ENCODE results near the gene HSPA12A. TPM values are rescaled to one million over a fixed set of nuclear protein-coding genes. Genes with fewer than 3 reads are reported as not detected.

The HSPA12A gene
- total RNA-seq, 1 donor from 2014 or later = 0.05 TPM

- Mint-ChIP-seq H3K27ac (no peak overlapping the region), H3K4me1 (ENCODE audit: low read depth) (no peaks in the 10 kb centered on the region), H3K27me3 (ENCODE audit: insufficient read depth) (peaks cover 33% of the 10 kb centered on the region), H3K4me3 (no peak overlapping the region), H3K36me3 (ENCODE audit: low read depth) (no peaks in the 10 kb centered on the region), H3K9me3 (no peaks in the 10 kb centered on the region)
- intact Hi-C loops (cut with micrococcal nuclease) = no loop called here
- no peak for DNase-seq (ENCODE audit: low spot score)
Measured at GRCh38 chr10:116748041-116748440, 5.7 kb upstream of the HSPA12A start.

- H3K4me3 Mint-ChIP-seq = no peak overlapping the region
- intact Hi-C loops (cut with micrococcal nuclease) = no loop called here
Measured at GRCh38 chr10:116747325-116747724, 5.0 kb upstream of the HSPA12A start.

GRCh38 chr10:116744885-116745284 is 2.5 kb upstream of the HSPA12A start:
- Mint-ChIP-seq H3K27me3 (ENCODE audit: insufficient read depth) (peaks cover 40% of the 10 kb centered on the region), H3K9me3 (no peaks in the 10 kb centered on the region), H3K4me3 (no peak overlapping the region), H3K27ac (no peak overlapping the region), H3K36me3 (ENCODE audit: low read depth) (peaks cover 3% of the 10 kb centered on the region), H3K4me1 (ENCODE audit: low read depth) (no peaks in the 10 kb centered on the region)
- intact Hi-C loops (cut with micrococcal nuclease) = no loop called here
- no peak for DNase-seq (ENCODE audit: low spot score)

More at GRCh38 chr10:116747325-116747724, 5.0 kb upstream of the HSPA12A start:
- Mint-ChIP-seq H3K27me3 (ENCODE audit: insufficient read depth) (peaks cover 33% of the 10 kb centered on the region), H3K36me3 (ENCODE audit: low read depth) (no peaks in the 10 kb centered on the region), H3K9me3 (no peaks in the 10 kb centered on the region), H3K27ac (no peak overlapping the region), H3K4me1 (ENCODE audit: low read depth) (no peaks in the 10 kb centered on the region)
- DNase-seq (ENCODE audit: low spot score) = no peak

GRCh38 chr10:116744163-116744753 is 1.9 kb upstream of the HSPA12A start:
- no peak for DNase-seq (ENCODE audit: low spot score)
- Mint-ChIP-seq H3K27ac (no peak overlapping the region), H3K4me1 (ENCODE audit: low read depth) (no peaks in the 10 kb centered on the region), H3K9me3 (no peaks in the 10 kb centered on the region), H3K4me3 (peak overlapping the region; percentile 11), H3K27me3 (ENCODE audit: insufficient read depth) (peaks cover 47% of the 10 kb centered on the region), H3K36me3 (ENCODE audit: low read depth) (peaks cover 3% of the 10 kb centered on the region)
- intact Hi-C loops (cut with micrococcal nuclease) = no loop called here

GRCh38 chr10:116743266-116744064 is 1.1 kb upstream of the HSPA12A start:
- Mint-ChIP-seq H3K4me3 (peak overlapping the region; percentile 63), H3K36me3 (ENCODE audit: low read depth) (peaks cover 3% of the 10 kb centered on the region)

GRCh38 chr10:116741391-116742351 is 695 bp downstream of the HSPA12A start:
- Mint-ChIP-seq H3K4me3 (peak overlapping the region; percentile 45), H3K36me3 (ENCODE audit: low read depth) (peaks cover 3% of the 10 kb centered on the region), H3K27ac (no peak overlapping the region), H3K27me3 (ENCODE audit: insufficient read depth) (peaks cover 60% of the 10 kb centered on the region), H3K4me1 (ENCODE audit: low read depth) (no peaks in the 10 kb centered on the region), H3K9me3 (no peaks in the 10 kb centered on the region)
- intact Hi-C loops (cut with micrococcal nuclease) = loop anchor here (1.0 kb wide), 1 partner anchor 47 kb away; no protein-coding TSS in a partner anchor
- no peak for DNase-seq (ENCODE audit: low spot score)

More at GRCh38 chr10:116743266-116744064, 1.1 kb upstream of the HSPA12A start:
- no peaks in the 10 kb centered on the region for H3K4me1 Mint-ChIP-seq (ENCODE audit: low read depth)
- H3K27me3 Mint-ChIP-seq (ENCODE audit: insufficient read depth) = peaks cover 50% of the 10 kb centered on the region
- H3K27ac Mint-ChIP-seq = no peak overlapping the region
- intact Hi-C loops (cut with micrococcal nuclease) = no loop called here
- DNase-seq (ENCODE audit: low spot score) = no peak
- H3K9me3 Mint-ChIP-seq = no peaks in the 10 kb centered on the region

- no peak overlapping the region for H3K4me3 Mint-ChIP-seq
- intact Hi-C loops (cut with micrococcal nuclease) = no loop called here
- peaks cover 63% of the 10 kb centered on the region for H3K27me3 Mint-ChIP-seq (ENCODE audit: insufficient read depth)
- peaks cover 3% of the 10 kb centered on the region for H3K36me3 Mint-ChIP-seq (ENCODE audit: low read depth)
- no peaks in the 10 kb centered on the region for H3K9me3 Mint-ChIP-seq
- no peak for DNase-seq (ENCODE audit: low spot score)
- H3K27ac Mint-ChIP-seq = no peak overlapping the region
- no peaks in the 10 kb centered on the region for H3K4me1 Mint-ChIP-seq (ENCODE audit: low read depth)
Measured at GRCh38 chr10:116740971-116741370, 1.4 kb downstream of the HSPA12A start.

GRCh38 chr10:116738339-116738738 is 4.0 kb downstream of the HSPA12A start:
- intact Hi-C loops (cut with micrococcal nuclease) = no loop called here
- H3K27ac Mint-ChIP-seq = no peak overlapping the region
- H3K4me3 Mint-ChIP-seq = no peak overlapping the region
- H3K27me3 Mint-ChIP-seq (ENCODE audit: insufficient read depth) = peaks cover 44% of the 10 kb centered on the region
- no peaks in the 10 kb centered on the region for H3K4me1 Mint-ChIP-seq (ENCODE audit: low read depth)
- H3K9me3 Mint-ChIP-seq = no peaks in the 10 kb centered on the region
- DNase-seq (ENCODE audit: low spot score) = no peak
- peaks cover 3% of the 10 kb centered on the region for H3K36me3 Mint-ChIP-seq (ENCODE audit: low read depth)

GRCh38 chr10:116737627-116738327 is 4.6 kb downstream of the HSPA12A start:
- Mint-ChIP-seq H3K36me3 (ENCODE audit: low read depth) (peaks cover 3% of the 10 kb centered on the region), H3K27ac (no peak overlapping the region), H3K4me3 (no peak overlapping the region), H3K4me1 (ENCODE audit: low read depth) (no peaks in the 10 kb centered on the region), H3K27me3 (ENCODE audit: insufficient read depth) (peaks cover 42% of the 10 kb centered on the region), H3K9me3 (no peaks in the 10 kb centered on the region)
- intact Hi-C loops (cut with micrococcal nuclease) = no loop called here
- DNase-seq (ENCODE audit: low spot score) = no peak

GRCh38 chr10:116733566-116733965 is 8.8 kb downstream of the HSPA12A start:
- peaks cover 24% of the 10 kb centered on the region for H3K27me3 Mint-ChIP-seq (ENCODE audit: insufficient read depth)
- intact Hi-C loops (cut with micrococcal nuclease) = no loop called here
- no peak overlapping the region for H3K4me3 Mint-ChIP-seq

GRCh38 chr10:116732573-116732972 is 9.8 kb downstream of the HSPA12A start:
- Mint-ChIP-seq H3K4me1 (ENCODE audit: low read depth) (no peaks in the 10 kb centered on the region), H3K4me3 (no peak overlapping the region), H3K36me3 (ENCODE audit: low read depth) (no peaks in the 10 kb centered on the region), H3K27me3 (ENCODE audit: insufficient read depth) (peaks cover 15% of the 10 kb centered on the region), H3K27ac (no peak overlapping the region), H3K9me3 (no peaks in the 10 kb centered on the region)
- DNase-seq (ENCODE audit: low spot score) = no peak
- intact Hi-C loops (cut with micrococcal nuclease) = no loop called here

More at GRCh38 chr10:116733566-116733965, 8.8 kb downstream of the HSPA12A start:
- Mint-ChIP-seq H3K4me1 (ENCODE audit: low read depth) (no peaks in the 10 kb centered on the region), H3K27ac (no peak overlapping the region), H3K9me3 (no peaks in the 10 kb centered on the region), H3K36me3 (ENCODE audit: low read depth) (no peaks in the 10 kb centered on the region)
- no peak for DNase-seq (ENCODE audit: low spot score)

Measured in activated T-helper 1 cell treated with anti-CD3 and anti-CD28 coated beads, Interleukin-12 subunit alpha, Interleukin-12 subunit beta, Interleukin-2, Interleukin-4 antibody, amounts not matched to agents 30 ng/mL and 10 ng/mL and 1 ng/mL, durations not matched to agents 14 hours and 24 hours and 36 hours (primary cell).